CD4-positive, alpha-beta memory T cell (primary cell): ENCODE data around the gene RFPL1. TPM values are rescaled to one million over a fixed set of nuclear protein-coding genes. Genes with fewer than 3 reads are reported as not detected.
A peak's percentile ranks its signal among the peaks of the same experiment; 100 is the strongest.

Experiments
- CTCF ChIA-PET: fragments of 350-600 bp; sonication (Branson Sonifier 250); formaldehyde crosslinking; loops from one replicate; lab custom pipeline; 2021; ENCODE audit warnings: inconsistent platforms; ENCODE audit not compliant: partially characterized antibody; lab: Charles Lee
- POLR2A ChIA-PET: fragments of 350-600 bp; sonication (Branson Sonifier 250); formaldehyde crosslinking; loops from one replicate; lab custom pipeline; 2021; ENCODE audit not compliant: partially characterized antibody; lab: Charles Lee
- DNase-seq, 5 donors: peaks; one replicate each; pipeline versions ENCODE4 v3.0.0 to v3.0.0-alpha.2; 2020 to 2022; ENCODE audit warnings: mixed read lengths in 1 of 5
- H3K27ac ChIP-seq: one replicate; pipeline ENCODE4 v1.7.0; 2013; ENCODE audit warnings: low read depth, low read length
- H3K27me3 ChIP-seq: 2 replicates; pipeline ENCODE4 v1.7.0; 2013; ENCODE audit warnings: mild to moderate bottlenecking, low read length, moderate library complexity; ENCODE audit not compliant: insufficient read depth
- H3K36me3 ChIP-seq: 2 replicates; pipeline ENCODE4 v1.7.0; 2013; ENCODE audit warnings: mild to moderate bottlenecking, low read length, moderate library complexity; ENCODE audit not compliant: insufficient read depth
- H3K4me1 ChIP-seq: 2 replicates; pipeline ENCODE4 v1.7.0; 2013; ENCODE audit warnings: mild to moderate bottlenecking, low read length, moderate library complexity; ENCODE audit not compliant: insufficient read depth
- H3K4me3 ChIP-seq, 2 donors: one replicate each; pipeline ENCODE4 v1.7.0; 2013; ENCODE audit warnings: low read length in 2 of 2, mild to moderate bottlenecking in 1 of 2
- H3K9me3 ChIP-seq, 2 donors: one replicate each; pipeline ENCODE4 v1.7.0; 2013; ENCODE audit warnings: low read length in 2 of 2, control low read depth in 1 of 2; ENCODE audit not compliant: control insufficient read depth in 1 of 2
- H3K27ac Mint-ChIP-seq, 7 donors: one replicate each; pipeline ENCODE4 v1.8.0; 2020 to 2021; ENCODE audit warnings: mixed read lengths in 7 of 7, mild to moderate bottlenecking in 6 of 7, inconsistent platforms in 3 of 7, moderate library complexity in 3 of 7
- H3K27me3 Mint-ChIP-seq, 2 donors: one replicate each; pipeline ENCODE4 v1.8.0; 2020 to 2021; ENCODE audit warnings: mixed read lengths in 2 of 2
- H3K36me3 Mint-ChIP-seq, 2 donors: one replicate each; pipeline ENCODE4 v1.8.0; 2020 to 2021; ENCODE audit warnings: mixed read lengths in 2 of 2, inconsistent platforms in 1 of 2, mild to moderate bottlenecking in 1 of 2
- H3K4me1 Mint-ChIP-seq, 4 donors: one replicate each; pipeline ENCODE4 v1.8.0; 2020 to 2021; ENCODE audit warnings: mixed read lengths in 4 of 4, mild to moderate bottlenecking in 1 of 4
- H3K4me3 Mint-ChIP-seq, 8 donors: one replicate each; pipeline ENCODE4 v1.8.0; 2020 to 2021; ENCODE audit warnings: mixed read lengths in 8 of 8, mild to moderate bottlenecking in 7 of 8, moderate library complexity in 6 of 8, inconsistent platforms in 3 of 8
- H3K9me3 Mint-ChIP-seq, 8 donors: one replicate each; pipeline ENCODE4 v1.8.0; 2020 to 2021; ENCODE audit warnings: mixed read lengths in 8 of 8, mild to moderate bottlenecking in 5 of 8, inconsistent platforms in 3 of 8, moderate library complexity in 1 of 8
- intact Hi-C: fragments of 100-400 bp; cut with micrococcal nuclease; formaldehyde crosslinking; loops from one replicate; pipeline ENCODE4 v1.15.1; 2023
- polyA plus RNA-seq, 2 donors: library from polyadenylated mRNA; unstranded; fragments of 300-500 nt; fragmentation: Illumina TruSeq; gene quantifications; one replicate each; pipeline ENCODE4 v1.2.3, GENCODE V29; 2021
- total RNA-seq, 2 experiments: library from RNA; stranded (reverse); gene quantifications; one replicate each; pipeline ENCODE4 v1.2.3, GENCODE V29; 2021

The RFPL1 gene
- total and polyA plus RNA-seq, 4 experiments from 2014 or later = not detected

- no peaks in the 10 kb centered on the region for H3K9me3 ChIP-seq
- DNase-seq = no peak
- H3K4me3 ChIP-seq = no peak overlapping the region
- intact Hi-C loops = no loop called here
- H3K36me3 ChIP-seq = no peaks in the 10 kb centered on the region
- no peaks in the 10 kb centered on the region for H3K9me3 Mint-ChIP-seq
- no peaks in the 10 kb centered on the region for H3K27me3 ChIP-seq
- H3K27me3 Mint-ChIP-seq = no peaks in the 10 kb centered on the region
- H3K4me1 ChIP-seq = no peaks in the 10 kb centered on the region
- CTCF ChIA-PET = no interaction called here
- H3K4me3 Mint-ChIP-seq = no peak overlapping the region
- H3K27ac Mint-ChIP-seq = no peak overlapping the region
- no peaks in the 10 kb centered on the region for H3K36me3 Mint-ChIP-seq
- no peaks in the 10 kb centered on the region for H3K4me1 Mint-ChIP-seq
- POLR2A ChIA-PET = no interaction called here
- H3K27ac ChIP-seq = no peak overlapping the region
Measured at GRCh38 chr22:29464581-29464980, 26.2 kb downstream of the RFPL1 start.

GRCh38 chr22:29469755-29470154 is 31.4 kb downstream of the RFPL1 start:
- peaks cover 3% of the 10 kb centered on the region in 2 donors for H3K27me3 Mint-ChIP-seq
- ChIA-PET CTCF (no interaction called here), POLR2A (no interaction called here)
- intact Hi-C loops = no loop called here
- H3K4me1 ChIP-seq = peaks cover 5% of the 10 kb centered on the region
- peak overlapping the region in 5 of 8 donors; percentile 18 to 78 (median 74) for H3K4me3 Mint-ChIP-seq
- H3K4me1 Mint-ChIP-seq = peaks cover 0 to 9% (median under 1%) of the 10 kb centered on the region in 4 donors
- no peaks in the 10 kb centered on the region for H3K36me3 ChIP-seq
- no peaks in the 10 kb centered on the region for H3K27me3 ChIP-seq
- DNase-seq = no peak
- no peaks in the 10 kb centered on the region for H3K9me3 Mint-ChIP-seq
- H3K27ac Mint-ChIP-seq = peak overlapping the region in 2 of 7 donors; percentile 42 to 50
- H3K27ac ChIP-seq = no peak overlapping the region
- H3K9me3 ChIP-seq = no peaks in the 10 kb centered on the region
- peak overlapping the region in 1 of 2 donors; percentile 38 for H3K4me3 ChIP-seq
- H3K36me3 Mint-ChIP-seq = no peaks in the 10 kb centered on the region

DNA sequence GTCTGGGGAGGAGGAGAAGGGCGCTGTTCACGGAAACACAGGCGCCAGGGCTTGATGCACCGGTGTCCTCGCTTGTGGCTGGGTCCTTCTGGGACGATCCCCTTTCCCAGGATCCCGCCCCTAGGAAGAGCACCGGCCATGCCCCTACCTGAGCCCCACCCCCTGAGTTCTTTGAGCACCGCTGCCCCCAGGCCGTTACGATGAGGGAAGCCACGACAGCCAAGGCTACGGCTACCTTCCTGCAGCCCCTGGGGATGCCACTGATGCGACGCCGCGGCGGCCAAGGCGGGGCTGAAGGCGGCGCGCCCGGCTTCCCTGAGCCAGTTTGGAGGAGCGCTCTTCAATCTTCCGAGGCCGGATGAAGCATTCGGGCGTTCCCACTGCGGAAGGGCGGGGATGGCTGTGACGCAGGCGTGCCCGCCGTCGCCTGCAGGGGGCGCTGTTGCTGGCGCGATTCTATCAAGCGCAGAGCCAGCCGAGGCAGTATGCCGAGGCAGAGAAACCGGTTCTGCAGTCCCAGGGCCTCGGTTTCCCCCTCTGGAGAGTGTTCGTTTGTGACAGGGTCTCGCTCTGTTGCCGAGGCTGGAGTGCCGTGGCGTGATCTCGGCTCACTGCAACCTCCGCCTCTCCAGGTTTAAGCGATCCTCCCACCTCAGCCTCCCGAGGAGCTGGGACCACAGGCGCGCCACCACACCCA is 31.9 kb downstream of the RFPL1 start:
- H3K9me3 ChIP-seq = no peaks in the 10 kb centered on the region
- intact Hi-C loops = no loop called here
- no peaks in the 10 kb centered on the region for H3K36me3 ChIP-seq
- Mint-ChIP-seq H3K36me3 (no peaks in the 10 kb centered on the region), H3K27ac (peak overlapping the region in 2 of 7 donors; percentile 13 to 62), H3K4me3 (peak overlapping the region; percentile 64 to 80 (median 74)), H3K27me3 (peaks cover 3 to 4% of the 10 kb centered on the region in 2 donors), H3K9me3 (no peaks in the 10 kb centered on the region), H3K4me1 (peaks cover 0 to 9% (median under 1%) of the 10 kb centered on the region in 4 donors)
- H3K4me1 ChIP-seq = peaks cover 5% of the 10 kb centered on the region
- POLR2A ChIA-PET = no interaction called here
- no peak overlapping the region for H3K27ac ChIP-seq
- H3K4me3 ChIP-seq = peak overlapping the region in 1 of 2 donors; percentile 38
- CTCF ChIA-PET = interaction anchor here (0.6 to 1.6 kb wide), 3 partner anchors 13 to 22 kb away, joined by 3 to 6 read pairs (median 3); no protein-coding TSS in a partner anchor
- H3K27me3 ChIP-seq = no peaks in the 10 kb centered on the region
- DNase-seq = peak; percentile 65 to 75 (median 73)

DNA sequence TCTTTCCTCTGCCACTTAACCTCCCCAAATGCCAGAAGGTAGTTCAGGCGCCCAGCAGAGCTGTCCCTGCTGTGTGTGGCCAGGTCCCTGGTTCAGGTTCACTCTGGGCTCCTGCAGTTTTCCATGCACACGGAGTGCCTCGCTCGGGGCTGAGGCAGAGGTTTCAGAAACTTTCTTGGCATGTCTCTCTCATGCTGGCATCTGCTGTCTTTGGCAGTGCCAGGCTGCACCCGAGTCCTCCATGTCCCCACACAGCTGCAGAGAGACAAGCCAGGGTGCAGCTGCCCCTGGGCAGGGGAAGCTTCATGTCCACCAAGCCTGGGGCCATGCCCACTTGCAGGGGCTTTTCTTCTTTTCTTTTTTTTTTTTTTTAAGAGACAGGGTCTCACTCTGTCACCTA is 34.6 kb downstream of the RFPL1 start:
- Histone ChIP-seq H3K4me1 (peaks cover 5% of the 10 kb centered on the region), H3K27ac (no peak overlapping the region), H3K4me3 (no peak overlapping the region), H3K36me3 (no peaks in the 10 kb centered on the region), H3K27me3 (no peaks in the 10 kb centered on the region), H3K9me3 (no peaks in the 10 kb centered on the region)
- H3K4me3 Mint-ChIP-seq = no peak overlapping the region
- peaks cover 0 to 4% of the 10 kb centered on the region in 2 donors for H3K36me3 Mint-ChIP-seq
- peaks cover 0 to 9% (median under 1%) of the 10 kb centered on the region in 4 donors for H3K4me1 Mint-ChIP-seq
- intact Hi-C loops = no loop called here
- peaks cover 5 to 16% of the 10 kb centered on the region in 2 donors for H3K27me3 Mint-ChIP-seq
- no peak for DNase-seq
- no peaks in the 10 kb centered on the region for H3K9me3 Mint-ChIP-seq
- POLR2A ChIA-PET = no interaction called here
- H3K27ac Mint-ChIP-seq = no peak overlapping the region
- CTCF ChIA-PET = interaction anchor here (1.2 kb wide), 1 partner anchor 24 kb away, joined by 3 read pairs; no protein-coding TSS in a partner anchor

DNA sequence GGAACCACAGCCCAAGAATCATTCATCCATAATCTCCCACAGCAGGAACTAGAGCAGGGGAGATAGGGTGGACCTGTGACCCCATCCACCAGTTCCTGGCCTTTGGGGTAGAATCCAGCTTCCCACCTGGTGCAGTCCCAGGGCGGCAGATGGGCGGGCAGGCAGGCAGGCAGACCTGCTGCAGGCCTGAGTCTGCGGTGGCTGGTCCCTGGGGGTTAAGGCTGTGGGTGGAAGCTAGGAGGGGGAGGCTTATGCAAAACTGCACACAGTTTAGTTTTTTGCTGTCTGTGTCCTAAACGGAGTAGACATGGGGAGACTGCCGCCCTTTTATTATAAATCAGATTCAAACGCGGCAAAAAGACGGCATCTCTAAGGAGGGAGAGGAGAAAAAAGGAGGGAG is 37.2 kb downstream of the RFPL1 start:
- intact Hi-C loops = no loop called here
- peaks cover 17 to 30% of the 10 kb centered on the region in 2 donors for H3K27me3 Mint-ChIP-seq
- no peak for DNase-seq
- H3K9me3 Mint-ChIP-seq = peaks cover 0 to 4% (median 0%) of the 10 kb centered on the region in 8 donors
- Histone ChIP-seq H3K27me3 (peaks cover 10% of the 10 kb centered on the region), H3K9me3 (no peaks in the 10 kb centered on the region), H3K4me3 (no peak overlapping the region), H3K27ac (no peak overlapping the region), H3K36me3 (no peaks in the 10 kb centered on the region), H3K4me1 (peaks cover 4% of the 10 kb centered on the region)
- peaks cover 0 to 4% of the 10 kb centered on the region in 2 donors for H3K36me3 Mint-ChIP-seq
- ChIA-PET POLR2A (no interaction called here), CTCF (no interaction called here)
- H3K27ac Mint-ChIP-seq = no peak overlapping the region
- H3K4me3 Mint-ChIP-seq = no peak overlapping the region
- H3K4me1 Mint-ChIP-seq = peaks cover 0 to 11% (median 8%) of the 10 kb centered on the region in 4 donors

DNA sequence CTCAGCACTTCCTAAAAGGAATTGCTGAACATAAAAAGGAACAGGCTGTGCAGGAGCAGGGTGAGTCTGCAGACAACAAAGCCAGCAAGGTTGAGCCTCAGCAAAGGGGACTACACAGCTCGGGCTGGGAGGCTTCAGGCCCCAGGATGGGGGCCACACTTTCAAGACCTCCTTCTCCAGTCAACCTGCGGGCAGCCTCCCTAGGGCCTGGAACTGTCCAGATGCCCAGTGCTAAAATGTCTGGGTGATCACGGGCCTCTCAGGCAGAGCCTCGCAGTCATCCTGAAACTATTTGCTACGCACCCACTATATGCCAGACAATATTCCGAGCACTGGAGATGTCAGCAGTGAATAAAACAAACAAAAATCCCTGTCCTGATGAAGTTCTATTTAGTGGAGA is 37.7 kb downstream of the RFPL1 start:
- no peak overlapping the region for H3K27ac Mint-ChIP-seq
- intact Hi-C loops = no loop called here
- H3K27me3 ChIP-seq = peaks cover 10% of the 10 kb centered on the region
- no peak overlapping the region for H3K4me3 Mint-ChIP-seq
- CTCF ChIA-PET = no interaction called here
- H3K9me3 Mint-ChIP-seq = peaks cover 0 to 4% (median 0%) of the 10 kb centered on the region in 8 donors
- H3K36me3 ChIP-seq = no peaks in the 10 kb centered on the region
- H3K27me3 Mint-ChIP-seq = peaks cover 17 to 30% of the 10 kb centered on the region in 2 donors
- H3K4me3 ChIP-seq = no peak overlapping the region
- no peaks in the 10 kb centered on the region for H3K9me3 ChIP-seq
- peaks cover 0 to 12% (median 8%) of the 10 kb centered on the region in 4 donors for H3K4me1 Mint-ChIP-seq
- H3K27ac ChIP-seq = no peak overlapping the region
- no peaks in the 10 kb centered on the region for H3K4me1 ChIP-seq
- POLR2A ChIA-PET = no interaction called here
- no peak for DNase-seq
- H3K36me3 Mint-ChIP-seq = peaks cover 0 to 4% of the 10 kb centered on the region in 2 donors

- Histone ChIP-seq H3K27ac (no peak overlapping the region), H3K4me3 (no peak overlapping the region), H3K9me3 (no peaks in the 10 kb centered on the region), H3K27me3 (peaks cover 10% of the 10 kb centered on the region), H3K4me1 (no peaks in the 10 kb centered on the region), H3K36me3 (no peaks in the 10 kb centered on the region)
- Mint-ChIP-seq H3K4me3 (peak overlapping the region in 1 of 8 donors; percentile 10), H3K27ac (no peak overlapping the region), H3K4me1 (peaks cover 5 to 22% (median 10%) of the 10 kb centered on the region in 4 donors), H3K9me3 (peaks cover 0 to 8% (median 0%) of the 10 kb centered on the region in 8 donors), H3K36me3 (peaks cover 0 to 4% of the 10 kb centered on the region in 2 donors), H3K27me3 (peaks cover 25 to 35% of the 10 kb centered on the region in 2 donors)
- no peak for DNase-seq
- intact Hi-C loops = no loop called here
- ChIA-PET POLR2A (no interaction called here), CTCF (no interaction called here)
Measured at GRCh38 chr22:29477723-29478318, 39.4 kb downstream of the RFPL1 start.
